ENCODE data around the gene ILDR1. TPM values are rescaled to one million over a fixed set of nuclear protein-coding genes. Genes with fewer than 3 reads are reported as not detected.

Gene ILDR1
- total and polyA plus RNA-seq, 2 experiments from 2014 or later: 0.66 to 0.97 TPM

DNA sequence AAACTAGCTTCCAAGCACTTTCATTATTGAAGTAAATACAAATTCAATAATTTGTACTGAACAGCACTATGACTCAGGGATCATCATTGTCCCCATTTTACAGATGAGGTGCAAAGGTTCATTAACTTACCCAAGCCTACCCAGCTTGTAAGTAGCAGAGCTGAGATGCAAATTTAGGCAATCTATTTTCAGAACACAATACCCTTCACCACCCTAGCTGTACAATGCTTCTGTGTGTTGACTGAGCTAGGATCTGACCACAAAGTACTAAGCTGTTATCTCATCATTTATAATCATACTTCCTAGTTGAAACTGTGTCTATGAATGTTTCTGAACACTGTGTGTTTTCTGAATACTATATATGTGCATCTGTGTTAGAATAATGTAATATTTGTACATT lies 3.2 kb upstream of the ILDR1 start:
- Mint-ChIP-seq H3K27me3 (ENCODE audit: insufficient read depth, low read depth, poor library complexity) (peaks cover 6% of the 10 kb centered on the region), H3K36me3 (ENCODE audit: low read depth) (no peaks in the 10 kb centered on the region), H3K9me3 (no peaks in the 10 kb centered on the region; the same call in 2 of the 3 replicates), H3K27ac (no peak overlapping the region), H3K4me3 (no peak overlapping the region), H3K4me1 (peaks cover 16% of the 10 kb centered on the region)
- TF ChIP-seq, protein P1, sequence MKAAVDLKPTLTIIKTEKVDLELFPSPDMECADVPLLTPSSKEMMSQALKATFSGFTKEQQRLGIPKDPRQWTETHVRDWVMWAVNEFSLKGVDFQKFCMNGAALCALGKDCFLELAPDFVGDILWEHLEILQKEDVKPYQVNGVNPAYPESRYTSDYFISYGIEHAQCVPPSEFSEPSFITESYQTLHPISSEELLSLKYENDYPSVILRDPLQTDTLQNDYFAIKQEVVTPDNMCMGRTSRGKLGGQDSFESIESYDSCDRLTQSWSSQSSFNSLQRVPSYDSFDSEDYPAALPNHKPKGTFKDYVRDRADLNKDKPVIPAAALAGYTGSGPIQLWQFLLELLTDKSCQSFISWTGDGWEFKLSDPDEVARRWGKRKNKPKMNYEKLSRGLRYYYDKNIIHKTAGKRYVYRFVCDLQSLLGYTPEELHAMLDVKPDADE (IDR thresholded peaks at IDR 0.05): no peak
- TF ChIP-seq ZNF331 (CRISPR knock-in tag; IDR thresholded peaks at IDR 0.05; ENCODE audit: low read depth): no peak
- no peak for TF ChIP-seq EZH2phosphoT487 (IDR thresholded peaks at IDR 0.05; ENCODE audit: unreplicated experiment)
- TF ChIP-seq, protein P2, sequence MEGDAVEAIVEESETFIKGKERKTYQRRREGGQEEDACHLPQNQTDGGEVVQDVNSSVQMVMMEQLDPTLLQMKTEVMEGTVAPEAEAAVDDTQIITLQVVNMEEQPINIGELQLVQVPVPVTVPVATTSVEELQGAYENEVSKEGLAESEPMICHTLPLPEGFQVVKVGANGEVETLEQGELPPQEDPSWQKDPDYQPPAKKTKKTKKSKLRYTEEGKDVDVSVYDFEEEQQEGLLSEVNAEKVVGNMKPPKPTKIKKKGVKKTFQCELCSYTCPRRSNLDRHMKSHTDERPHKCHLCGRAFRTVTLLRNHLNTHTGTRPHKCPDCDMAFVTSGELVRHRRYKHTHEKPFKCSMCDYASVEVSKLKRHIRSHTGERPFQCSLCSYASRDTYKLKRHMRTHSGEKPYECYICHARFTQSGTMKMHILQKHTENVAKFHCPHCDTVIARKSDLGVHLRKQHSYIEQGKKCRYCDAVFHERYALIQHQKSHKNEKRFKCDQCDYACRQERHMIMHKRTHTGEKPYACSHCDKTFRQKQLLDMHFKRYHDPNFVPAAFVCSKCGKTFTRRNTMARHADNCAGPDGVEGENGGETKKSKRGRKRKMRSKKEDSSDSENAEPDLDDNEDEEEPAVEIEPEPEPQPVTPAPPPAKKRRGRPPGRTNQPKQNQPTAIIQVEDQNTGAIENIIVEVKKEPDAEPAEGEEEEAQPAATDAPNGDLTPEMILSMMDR (conservative IDR thresholded peaks at IDR 0.05; ENCODE audit: low read depth in 2 of 2): no peak
- no peak for TF ChIP-seq ZNF114 (CRISPR knock-in tag; IDR thresholded peaks at IDR 0.05)
- TF ChIP-seq JUNB (IDR thresholded peaks at IDR 0.05; ENCODE audit: unreplicated experiment): no peak
- TF ChIP-seq POLR2AphosphoS5 (IDR thresholded peaks at IDR 0.05; ENCODE audit: low read depth): no peak
- no peak for TF ChIP-seq NANOG (IDR thresholded peaks at IDR 0.05; ENCODE audit: borderline replicate concordance)
- no peak for TF ChIP-seq STAT1 (IDR thresholded peaks at IDR 0.05; ENCODE audit: unreplicated experiment)
- no peak for TF ChIP-seq EZH2 (IDR thresholded peaks at IDR 0.05; ENCODE audit: low read depth, unreplicated experiment)
- TF ChIP-seq, protein P3, sequence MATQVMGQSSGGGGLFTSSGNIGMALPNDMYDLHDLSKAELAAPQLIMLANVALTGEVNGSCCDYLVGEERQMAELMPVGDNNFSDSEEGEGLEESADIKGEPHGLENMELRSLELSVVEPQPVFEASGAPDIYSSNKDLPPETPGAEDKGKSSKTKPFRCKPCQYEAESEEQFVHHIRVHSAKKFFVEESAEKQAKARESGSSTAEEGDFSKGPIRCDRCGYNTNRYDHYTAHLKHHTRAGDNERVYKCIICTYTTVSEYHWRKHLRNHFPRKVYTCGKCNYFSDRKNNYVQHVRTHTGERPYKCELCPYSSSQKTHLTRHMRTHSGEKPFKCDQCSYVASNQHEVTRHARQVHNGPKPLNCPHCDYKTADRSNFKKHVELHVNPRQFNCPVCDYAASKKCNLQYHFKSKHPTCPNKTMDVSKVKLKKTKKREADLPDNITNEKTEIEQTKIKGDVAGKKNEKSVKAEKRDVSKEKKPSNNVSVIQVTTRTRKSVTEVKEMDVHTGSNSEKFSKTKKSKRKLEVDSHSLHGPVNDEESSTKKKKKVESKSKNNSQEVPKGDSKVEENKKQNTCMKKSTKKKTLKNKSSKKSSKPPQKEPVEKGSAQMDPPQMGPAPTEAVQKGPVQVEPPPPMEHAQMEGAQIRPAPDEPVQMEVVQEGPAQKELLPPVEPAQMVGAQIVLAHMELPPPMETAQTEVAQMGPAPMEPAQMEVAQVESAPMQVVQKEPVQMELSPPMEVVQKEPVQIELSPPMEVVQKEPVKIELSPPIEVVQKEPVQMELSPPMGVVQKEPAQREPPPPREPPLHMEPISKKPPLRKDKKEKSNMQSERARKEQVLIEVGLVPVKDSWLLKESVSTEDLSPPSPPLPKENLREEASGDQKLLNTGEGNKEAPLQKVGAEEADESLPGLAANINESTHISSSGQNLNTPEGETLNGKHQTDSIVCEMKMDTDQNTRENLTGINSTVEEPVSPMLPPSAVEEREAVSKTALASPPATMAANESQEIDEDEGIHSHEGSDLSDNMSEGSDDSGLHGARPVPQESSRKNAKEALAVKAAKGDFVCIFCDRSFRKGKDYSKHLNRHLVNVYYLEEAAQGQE (IDR thresholded peaks at IDR 0.05; ENCODE audit: unreplicated experiment): no peak
- TF ChIP-seq, protein P4, sequence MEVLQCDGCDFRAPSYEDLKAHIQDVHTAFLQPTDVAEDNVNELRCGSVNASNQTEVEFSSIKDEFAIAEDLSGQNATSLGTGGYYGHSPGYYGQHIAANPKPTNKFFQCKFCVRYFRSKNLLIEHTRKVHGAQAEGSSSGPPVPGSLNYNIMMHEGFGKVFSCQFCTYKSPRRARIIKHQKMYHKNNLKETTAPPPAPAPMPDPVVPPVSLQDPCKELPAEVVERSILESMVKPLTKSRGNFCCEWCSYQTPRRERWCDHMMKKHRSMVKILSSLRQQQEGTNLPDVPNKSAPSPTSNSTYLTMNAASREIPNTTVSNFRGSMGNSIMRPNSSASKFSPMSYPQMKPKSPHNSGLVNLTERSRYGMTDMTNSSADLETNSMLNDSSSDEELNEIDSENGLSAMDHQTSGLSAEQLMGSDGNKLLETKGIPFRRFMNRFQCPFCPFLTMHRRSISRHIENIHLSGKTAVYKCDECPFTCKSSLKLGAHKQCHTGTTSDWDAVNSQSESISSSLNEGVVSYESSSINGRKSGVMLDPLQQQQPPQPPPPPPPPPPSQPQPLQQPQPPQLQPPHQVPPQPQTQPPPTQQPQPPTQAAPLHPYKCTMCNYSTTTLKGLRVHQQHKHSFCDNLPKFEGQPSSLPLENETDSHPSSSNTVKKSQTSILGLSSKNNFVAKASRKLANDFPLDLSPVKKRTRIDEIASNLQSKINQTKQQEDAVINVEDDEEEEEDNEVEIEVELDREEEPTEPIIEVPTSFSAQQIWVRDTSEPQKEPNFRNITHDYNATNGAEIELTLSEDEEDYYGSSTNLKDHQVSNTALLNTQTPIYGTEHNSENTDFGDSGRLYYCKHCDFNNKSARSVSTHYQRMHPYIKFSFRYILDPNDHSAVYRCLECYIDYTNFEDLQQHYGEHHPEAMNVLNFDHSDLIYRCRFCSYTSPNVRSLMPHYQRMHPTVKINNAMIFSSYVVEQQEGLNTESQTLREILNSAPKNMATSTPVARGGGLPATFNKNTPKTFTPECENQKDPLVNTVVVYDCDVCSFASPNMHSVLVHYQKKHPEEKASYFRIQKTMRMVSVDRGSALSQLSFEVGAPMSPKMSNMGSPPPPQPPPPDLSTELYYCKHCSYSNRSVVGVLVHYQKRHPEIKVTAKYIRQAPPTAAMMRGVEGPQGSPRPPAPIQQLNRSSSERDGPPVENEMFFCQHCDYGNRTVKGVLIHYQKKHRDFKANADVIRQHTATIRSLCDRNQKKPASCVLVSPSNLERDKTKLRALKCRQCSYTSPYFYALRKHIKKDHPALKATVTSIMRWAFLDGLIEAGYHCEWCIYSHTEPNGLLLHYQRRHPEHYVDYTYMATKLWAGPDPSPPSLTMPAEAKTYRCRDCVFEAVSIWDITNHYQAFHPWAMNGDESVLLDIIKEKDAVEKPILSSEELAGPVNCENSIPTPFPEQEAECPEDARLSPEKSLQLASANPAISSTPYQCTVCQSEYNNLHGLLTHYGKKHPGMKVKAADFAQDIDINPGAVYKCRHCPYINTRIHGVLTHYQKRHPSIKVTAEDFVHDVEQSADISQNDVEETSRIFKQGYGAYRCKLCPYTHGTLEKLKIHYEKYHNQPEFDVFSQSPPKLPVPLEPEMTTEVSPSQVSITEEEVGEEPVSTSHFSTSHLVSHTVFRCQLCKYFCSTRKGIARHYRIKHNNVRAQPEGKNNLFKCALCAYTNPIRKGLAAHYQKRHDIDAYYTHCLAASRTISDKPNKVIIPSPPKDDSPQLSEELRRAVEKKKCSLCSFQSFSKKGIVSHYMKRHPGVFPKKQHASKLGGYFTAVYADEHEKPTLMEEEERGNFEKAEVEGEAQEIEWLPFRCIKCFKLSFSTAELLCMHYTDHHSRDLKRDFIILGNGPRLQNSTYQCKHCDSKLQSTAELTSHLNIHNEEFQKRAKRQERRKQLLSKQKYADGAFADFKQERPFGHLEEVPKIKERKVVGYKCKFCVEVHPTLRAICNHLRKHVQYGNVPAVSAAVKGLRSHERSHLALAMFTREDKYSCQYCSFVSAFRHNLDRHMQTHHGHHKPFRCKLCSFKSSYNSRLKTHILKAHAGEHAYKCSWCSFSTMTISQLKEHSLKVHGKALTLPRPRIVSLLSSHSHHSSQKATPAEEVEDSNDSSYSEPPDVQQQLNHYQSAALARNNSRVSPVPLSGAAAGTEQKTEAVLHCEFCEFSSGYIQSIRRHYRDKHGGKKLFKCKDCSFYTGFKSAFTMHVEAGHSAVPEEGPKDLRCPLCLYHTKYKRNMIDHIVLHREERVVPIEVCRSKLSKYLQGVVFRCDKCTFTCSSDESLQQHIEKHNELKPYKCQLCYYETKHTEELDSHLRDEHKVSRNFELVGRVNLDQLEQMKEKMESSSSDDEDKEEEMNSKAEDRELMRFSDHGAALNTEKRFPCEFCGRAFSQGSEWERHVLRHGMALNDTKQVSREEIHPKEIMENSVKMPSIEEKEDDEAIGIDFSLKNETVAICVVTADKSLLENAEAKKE (CRISPR knock-in tag; IDR thresholded peaks at IDR 0.05): no peak
- TF ChIP-seq CREB1 (CRISPR knock-in tag; IDR thresholded peaks at IDR 0.05; ENCODE audit: low read depth): no peak
- Histone ChIP-seq H2AFZ (no peak overlapping the region), H3K9me2 (ENCODE audit: insufficient read depth) (no peaks in the 10 kb centered on the region), H3K27me3 (ENCODE audit: insufficient read depth) (no peaks in the 10 kb centered on the region; the same call in 1 of the 2 replicates), H3K4me2 (no peak overlapping the region), H3K79me2 (replicated peaks; ENCODE audit: insufficient read depth) (no peaks in the 10 kb centered on the region), H3K4me3 (no peak overlapping the region), H3K36me3 (ENCODE audit: insufficient read depth) (no peaks in the 10 kb centered on the region), H3K4me1 (ENCODE audit: insufficient read depth) (peaks cover 13% of the 10 kb centered on the region), H3F3A (replicated peaks; ENCODE audit: low read depth) (no peaks in the 10 kb centered on the region; the same call in 1 of the 2 replicates), H3K27ac (ENCODE audit: low read depth) (no peak overlapping the region), H4K20me1 (replicated peaks; ENCODE audit: insufficient read depth) (no peaks in the 10 kb centered on the region)
- ATAC-seq (no peak), DNase-seq (ENCODE audit: low spot score) (no peak)
